OCI-LY3 (cell line): ENCODE results near the gene ANKRD55.

Experiments
- H2AFZ ChIP-seq: fragments of 200-600, 300-600 bp; shearing (Covaris generic); 2 replicates; pipeline ENCODE4 v1.6.0; 2014; ENCODE audit warnings: antibody characterized with exemption, low read depth, low read length
- H3K27ac ChIP-seq: fragments of 200-600, 300-600 bp; sonication (generic); 2 replicates; pipeline ENCODE4 v1.5.1; 2014; ENCODE audit warnings: mild to moderate bottlenecking, low read length, moderate library complexity, mixed read lengths
- H3K27me3 ChIP-seq: fragments of 200-600, 300-600 bp; sonication (generic); 2 replicates; pipeline ENCODE4 v1.6.1; 2014; ENCODE audit warnings: low read depth, low read length, mixed read lengths
- H3K36me3 ChIP-seq: fragments of 200-600, 300-600 bp; sonication (generic); replicated peaks from 2 replicates; pipeline ENCODE3; 2014; ENCODE audit warnings: low read depth, low read length, mixed read lengths
- H3K4me1 ChIP-seq: fragments of 300-600, 200-600 bp; sonication (generic); 2 replicates; pipeline ENCODE4 v1.6.1; 2014; ENCODE audit warnings: low read length, mixed read lengths
- H3K4me2 ChIP-seq: fragments of 200-600, 300-600 bp; sonication (generic); 2 replicates; pipeline ENCODE4 v1.6.1; 2014; ENCODE audit warnings: low read length, mixed read lengths
- H3K4me3 ChIP-seq: fragments of 300-600, 200-600 bp; sonication (generic); 2 replicates; pipeline ENCODE4 v1.5.1; 2014; ENCODE audit warnings: antibody characterized with exemption, mild to moderate bottlenecking, low read length, moderate library complexity
- H3K79me2 ChIP-seq: fragments of 300-600, 200-600 bp; shearing (Covaris generic); 2 replicates; pipeline ENCODE4 v1.6.1; 2014; ENCODE audit warnings: mild to moderate bottlenecking, low read length, mixed read lengths
- H3K9ac ChIP-seq: fragments of 300-600, 200-600 bp; shearing (Covaris generic); 2 replicates; pipeline ENCODE4 v1.6.0; 2014; ENCODE audit warnings: mild to moderate bottlenecking, low read length, moderate library complexity
- H3K9me3 ChIP-seq: fragments of 200-600, 300-600 bp; shearing (Covaris generic); 2 replicates; pipeline ENCODE4 v1.6.1; 2014; ENCODE audit warnings: low read length, mixed read lengths; ENCODE audit not compliant: insufficient read depth
- H4K20me1 ChIP-seq: fragments of 200-600, 300-600 bp; sonication (generic); 2 replicates; pipeline ENCODE4 v1.6.1; 2016; ENCODE audit warnings: low read length, mixed read lengths; ENCODE audit not compliant: insufficient read depth
- EZH2phosphoT487 ChIP-seq: fragments of 200-600 bp; shearing (Covaris generic); IDR thresholded peaks from 2 replicates; pipeline ENCODE4 v1.6.1; 2018; ENCODE audit warnings: antibody characterized with exemption, mixed run types, low read depth
- TF ChIP-seq, protein P1 (sequence below): fragments of 200-600, 300-600 bp; sonication (generic); IDR thresholded peaks from 2 replicates; pipeline ENCODE4 v1.5.1; 2014; ENCODE audit warnings: antibody characterized with exemption, low read length, low read depth

ANKRD55 gene

DNA sequence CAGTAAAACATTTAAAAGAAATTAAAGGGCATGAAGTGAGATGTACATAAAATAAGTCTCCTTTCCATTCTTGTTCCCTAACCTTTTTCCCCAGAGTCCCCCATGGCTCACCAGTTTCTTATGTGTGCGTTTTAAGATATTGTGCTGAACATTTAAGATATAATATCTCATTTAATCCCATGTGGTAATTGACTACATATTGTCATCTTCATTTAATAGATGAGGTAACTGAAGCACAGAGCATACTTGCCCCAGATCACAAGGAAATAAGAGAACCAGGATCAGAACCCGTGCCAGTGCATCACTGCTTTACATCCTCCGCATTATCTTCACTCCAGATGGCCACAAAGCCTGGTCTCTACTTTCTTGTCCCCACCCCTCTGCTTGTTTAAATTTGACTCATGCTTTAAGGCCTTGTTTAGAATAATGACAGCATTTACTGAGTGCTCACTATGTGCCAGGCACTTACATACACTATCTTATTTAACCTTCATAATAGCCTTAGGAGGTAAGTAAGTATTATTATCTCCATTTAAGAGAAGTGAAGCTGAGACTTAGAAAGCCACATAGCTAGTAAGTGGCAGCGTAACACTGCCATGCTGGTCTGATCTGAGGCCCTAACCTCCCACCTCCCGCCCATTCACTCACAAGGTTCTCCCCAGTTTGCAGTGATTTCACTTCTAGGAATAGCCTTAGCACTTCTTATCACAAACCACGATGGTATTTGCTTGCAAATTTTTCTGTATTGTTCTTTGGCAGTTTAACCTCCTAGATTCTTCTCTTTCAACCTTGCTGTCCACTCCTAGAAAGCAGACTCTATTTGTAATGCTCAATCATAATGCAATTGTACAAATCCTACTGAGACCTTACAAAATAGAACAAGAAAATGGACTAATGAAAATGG lies 160.0 kb downstream of the ANKRD55 start:
- Histone ChIP-seq H3K27ac (no peak overlapping the region), H4K20me1 (no peaks in the 10 kb centered on the region), H3K9ac (no peak overlapping the region), H3K9me3 (no peaks in the 10 kb centered on the region), H3K36me3 (no peaks in the 10 kb centered on the region), H3K79me2 (no peaks in the 10 kb centered on the region), H2AFZ (no peak overlapping the region), H3K4me3 (no peak overlapping the region), H3K4me1 (peaks cover 25% of the 10 kb centered on the region), H3K4me2 (no peak overlapping the region), H3K27me3 (peaks cover 6% of the 10 kb centered on the region; the same call in 1 of the 2 replicates)
- TF ChIP-seq, protein P1, sequence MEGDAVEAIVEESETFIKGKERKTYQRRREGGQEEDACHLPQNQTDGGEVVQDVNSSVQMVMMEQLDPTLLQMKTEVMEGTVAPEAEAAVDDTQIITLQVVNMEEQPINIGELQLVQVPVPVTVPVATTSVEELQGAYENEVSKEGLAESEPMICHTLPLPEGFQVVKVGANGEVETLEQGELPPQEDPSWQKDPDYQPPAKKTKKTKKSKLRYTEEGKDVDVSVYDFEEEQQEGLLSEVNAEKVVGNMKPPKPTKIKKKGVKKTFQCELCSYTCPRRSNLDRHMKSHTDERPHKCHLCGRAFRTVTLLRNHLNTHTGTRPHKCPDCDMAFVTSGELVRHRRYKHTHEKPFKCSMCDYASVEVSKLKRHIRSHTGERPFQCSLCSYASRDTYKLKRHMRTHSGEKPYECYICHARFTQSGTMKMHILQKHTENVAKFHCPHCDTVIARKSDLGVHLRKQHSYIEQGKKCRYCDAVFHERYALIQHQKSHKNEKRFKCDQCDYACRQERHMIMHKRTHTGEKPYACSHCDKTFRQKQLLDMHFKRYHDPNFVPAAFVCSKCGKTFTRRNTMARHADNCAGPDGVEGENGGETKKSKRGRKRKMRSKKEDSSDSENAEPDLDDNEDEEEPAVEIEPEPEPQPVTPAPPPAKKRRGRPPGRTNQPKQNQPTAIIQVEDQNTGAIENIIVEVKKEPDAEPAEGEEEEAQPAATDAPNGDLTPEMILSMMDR = no peak
- TF ChIP-seq EZH2phosphoT487 = no peak

DNA sequence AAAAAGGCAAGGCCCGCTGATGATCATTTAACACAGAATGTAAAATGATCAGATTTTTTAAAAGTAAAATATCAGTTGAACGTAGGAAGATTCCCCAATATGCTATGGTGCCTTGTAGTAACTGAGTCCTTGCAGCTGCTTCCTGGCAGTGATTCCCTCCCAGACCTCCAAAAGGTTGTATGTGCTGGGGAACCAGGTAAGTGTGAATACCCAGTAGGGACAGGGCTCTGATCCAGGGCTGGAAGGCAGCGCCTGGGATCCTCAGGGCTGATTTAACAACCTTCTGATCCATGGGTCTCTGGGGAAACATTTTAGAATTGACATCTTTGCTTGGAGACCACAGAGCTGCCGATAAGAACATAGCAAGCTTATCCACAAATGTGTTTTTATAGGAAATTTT lies 161.7 kb downstream of the ANKRD55 start:
- Histone ChIP-seq H3K79me2 (no peaks in the 10 kb centered on the region), H3K4me3 (no peak overlapping the region), H3K27ac (no peak overlapping the region), H3K27me3 (peaks cover 6% of the 10 kb centered on the region; the same call in 1 of the 2 replicates), H3K4me2 (peak overlapping the region; percentile 54), H2AFZ (no peak overlapping the region), H3K9ac (peak overlapping the region; percentile 15; the same call in 1 of the 2 replicates), H3K4me1 (peaks cover 20% of the 10 kb centered on the region), H3K36me3 (no peaks in the 10 kb centered on the region), H3K9me3 (no peaks in the 10 kb centered on the region), H4K20me1 (no peaks in the 10 kb centered on the region)
- TF ChIP-seq, protein P1 = no peak
- TF ChIP-seq EZH2phosphoT487 = no peak

DNA sequence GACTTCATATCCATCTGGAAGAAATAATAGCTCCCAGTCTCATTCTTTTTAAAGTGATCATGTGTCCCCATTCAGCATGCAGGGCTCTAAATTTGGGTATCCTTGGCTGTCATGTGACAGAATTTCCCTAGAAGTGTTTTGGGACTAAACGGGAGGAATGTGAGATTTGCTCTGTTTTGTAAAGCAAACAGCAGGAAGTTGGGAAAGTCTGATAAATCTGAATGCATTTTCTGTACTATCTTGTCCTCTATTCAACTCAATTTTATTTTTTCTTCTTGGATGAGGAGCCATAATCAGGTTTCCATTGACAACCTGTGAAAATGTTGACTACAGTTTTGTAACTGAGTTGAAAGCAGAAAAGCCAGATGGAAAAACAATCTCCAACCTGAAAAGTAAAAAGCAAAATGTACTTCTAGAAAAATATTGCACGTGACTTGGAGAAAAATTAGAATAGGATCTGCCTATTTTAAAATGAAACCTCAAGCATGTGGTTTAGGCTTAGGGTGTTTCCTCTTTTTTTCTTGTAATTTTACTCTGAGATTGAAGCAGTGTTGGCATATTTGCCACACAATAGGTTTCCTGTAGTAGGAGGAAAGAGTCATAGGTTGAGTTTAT lies 162.2 kb downstream of the ANKRD55 start:
- Histone ChIP-seq H3K27ac (no peak overlapping the region), H4K20me1 (no peaks in the 10 kb centered on the region), H3K27me3 (peaks cover 6% of the 10 kb centered on the region; the same call in 1 of the 2 replicates), H3K79me2 (no peaks in the 10 kb centered on the region), H3K9me3 (no peaks in the 10 kb centered on the region), H2AFZ (no peak overlapping the region), H3K4me2 (peak overlapping the region; percentile 54), H3K4me3 (no peak overlapping the region), H3K36me3 (no peaks in the 10 kb centered on the region), H3K9ac (no peak overlapping the region), H3K4me1 (peaks cover 20% of the 10 kb centered on the region)
- TF ChIP-seq, protein P1 = no peak
- TF ChIP-seq EZH2phosphoT487 = no peak

DNA sequence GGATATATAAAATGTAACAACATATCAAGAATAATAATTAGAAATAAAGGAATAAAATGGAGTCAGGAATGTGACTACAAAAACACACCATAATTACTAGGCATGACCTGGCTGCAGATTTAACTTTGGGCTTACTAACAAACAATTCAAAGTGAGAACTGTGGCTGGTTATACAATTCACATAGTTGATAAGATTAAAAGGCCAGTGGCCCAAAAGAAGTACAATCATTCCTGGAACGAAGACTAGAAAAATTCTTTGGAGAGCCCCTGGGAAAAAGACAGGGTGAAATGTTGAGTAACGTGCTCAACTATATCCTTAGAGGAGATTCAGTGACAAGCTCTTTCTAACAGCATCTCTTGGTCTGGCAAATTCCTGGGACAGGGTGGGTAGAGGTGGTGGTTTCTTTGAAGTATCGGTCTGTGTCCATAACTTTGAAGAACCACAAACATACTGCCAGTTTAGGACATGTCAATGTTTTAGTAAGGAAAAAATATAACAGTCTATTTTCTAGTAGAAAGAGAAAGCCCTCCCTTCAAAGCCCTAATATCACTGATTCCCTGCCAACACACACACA lies 163.4 kb downstream of the ANKRD55 start:
- H3K4me2 ChIP-seq = no peak overlapping the region
- H4K20me1 ChIP-seq = no peaks in the 10 kb centered on the region
- peaks cover 29% of the 10 kb centered on the region for H3K4me1 ChIP-seq
- no peaks in the 10 kb centered on the region for H3K79me2 ChIP-seq
- H2AFZ ChIP-seq = no peak overlapping the region
- H3K9ac ChIP-seq = no peak overlapping the region
- H3K27me3 ChIP-seq = 0 out of 2 replicates have a peak, but pooled peaks cover 6% of the 10 kb centered on the region
- H3K36me3 ChIP-seq = no peaks in the 10 kb centered on the region
- H3K4me3 ChIP-seq = no peak overlapping the region
- no peak overlapping the region for H3K27ac ChIP-seq
- no peaks in the 10 kb centered on the region for H3K9me3 ChIP-seq
- TF ChIP-seq, protein P1 = no peak
- TF ChIP-seq EZH2phosphoT487 = no peak
